Sigmoid colon (tissue), 7 donors: ENCODE data around the gene LTF. TPM values are rescaled to one million over a fixed set of nuclear protein-coding genes. Genes with fewer than 3 reads are reported as not detected.

ENCODE experiments used
- DNase-seq: peaks from one replicate; pipeline ENCODE4 v3.0.0-alpha.2; 2019
- H3K27ac ChIP-seq, 4 donors: fragments of 200-600 bp; sonication (generic); one replicate each; pipeline ENCODE4 v1.5.1; 2016 to 2019; ENCODE audit warnings: mild to moderate bottlenecking in 1 of 4
- H3K27me3 ChIP-seq, 3 donors: fragments of 200-600 bp; sonication (generic); one replicate each; pipeline ENCODE4 v1.5.1; 2019; ENCODE audit warnings: mild to moderate bottlenecking in 1 of 3
- H3K36me3 ChIP-seq, 4 donors: fragments of 200-600 bp; sonication (generic); one replicate each; pipeline ENCODE4 v1.5.1; 2016 to 2019
- H3K4me1 ChIP-seq, 4 donors: fragments of 200-600 bp; sonication (generic); one replicate each; pipeline ENCODE4 v1.5.1; 2017 to 2019
- H3K4me3 ChIP-seq, 4 donors: fragments of 200-600 bp; sonication (generic); one replicate each; pipeline ENCODE4 v1.5.1; 2017 to 2019; ENCODE audit warnings: mild to moderate bottlenecking in 2 of 4, moderate library complexity in 1 of 4
- H3K9me3 ChIP-seq, 4 donors: fragments of 200-600 bp in 3 of 4; sonication (generic) in 3 of 4; one replicate each; pipeline versions ENCODE4 v1.5.1 to v1.6.1; 2013 to 2019
- EP300 ChIP-seq, 4 donors: sonication (generic); formaldehyde crosslinking; IDR thresholded peaks; one replicate each; pipeline ENCODE4 v1.6.1; 2017; ENCODE audit warnings: antibody characterized with exemption in 4 of 4
- POLR2A ChIP-seq, 2 donors: fragments of 450-650 bp; IDR thresholded peaks; one replicate each; pipeline ENCODE4 v1.6.1; 2016; ENCODE audit warnings: antibody characterized with exemption in 2 of 2, mild to moderate bottlenecking in 2 of 2, moderate library complexity in 2 of 2
- POLR2AphosphoS5 ChIP-seq, 4 donors: sonication (generic); formaldehyde crosslinking; IDR thresholded peaks; one replicate each; pipeline ENCODE4 v1.6.1; 2017; ENCODE audit warnings: antibody characterized with exemption in 4 of 4
- WGBS, 2 donors: extraction: QIAGEN DNeasy Blood & Tissue Kit; methylation state at CpG; one replicate each; pipeline ENCODE4 v1.1.7; 2013; 5-methylcytosine and 5-hydroxymethylcytosine counted together
- intact Hi-C: fragments of 100-400 bp; cut with DNase I; formaldehyde crosslinking; loops from one replicate; pipeline ENCODE4 v1.15.1; 2023
- polyA plus RNA-seq, 3 donors: library from polyadenylated mRNA; stranded (reverse); fragments of 200-250 nt; gene quantifications; one replicate each; pipeline ENCODE4 v1.2.3, GENCODE V29; 2013
- total RNA-seq, 4 donors: library from RNA; depleted of rRNA; stranded (reverse); fragments of >200 nt; gene quantifications; one replicate each; pipeline ENCODE4 v1.1.0, GENCODE V29; 2016
- TF ChIP-seq, protein P1 (sequence below), 4 experiments: fragments of 450-650 bp in 3 of 4; fragments of 200-600 bp in 1 of 4; IDR thresholded peaks; one replicate each; pipeline ENCODE4 v1.5.1; 2016 to 2019; ENCODE audit warnings: antibody characterized with exemption in 4 of 4, mild to moderate bottlenecking in 3 of 4, moderate library complexity in 2 of 4
- donor health status: healthy with polysubstance abuse.
- donor health status: Bipolar disorder and iron deficiency.
- donor health status: healthy.

The LTF gene
- total and polyA plus RNA-seq, 7 donors: 0.16 to 38.0 (median 0.36) TPM; not detected in 2

DNA sequence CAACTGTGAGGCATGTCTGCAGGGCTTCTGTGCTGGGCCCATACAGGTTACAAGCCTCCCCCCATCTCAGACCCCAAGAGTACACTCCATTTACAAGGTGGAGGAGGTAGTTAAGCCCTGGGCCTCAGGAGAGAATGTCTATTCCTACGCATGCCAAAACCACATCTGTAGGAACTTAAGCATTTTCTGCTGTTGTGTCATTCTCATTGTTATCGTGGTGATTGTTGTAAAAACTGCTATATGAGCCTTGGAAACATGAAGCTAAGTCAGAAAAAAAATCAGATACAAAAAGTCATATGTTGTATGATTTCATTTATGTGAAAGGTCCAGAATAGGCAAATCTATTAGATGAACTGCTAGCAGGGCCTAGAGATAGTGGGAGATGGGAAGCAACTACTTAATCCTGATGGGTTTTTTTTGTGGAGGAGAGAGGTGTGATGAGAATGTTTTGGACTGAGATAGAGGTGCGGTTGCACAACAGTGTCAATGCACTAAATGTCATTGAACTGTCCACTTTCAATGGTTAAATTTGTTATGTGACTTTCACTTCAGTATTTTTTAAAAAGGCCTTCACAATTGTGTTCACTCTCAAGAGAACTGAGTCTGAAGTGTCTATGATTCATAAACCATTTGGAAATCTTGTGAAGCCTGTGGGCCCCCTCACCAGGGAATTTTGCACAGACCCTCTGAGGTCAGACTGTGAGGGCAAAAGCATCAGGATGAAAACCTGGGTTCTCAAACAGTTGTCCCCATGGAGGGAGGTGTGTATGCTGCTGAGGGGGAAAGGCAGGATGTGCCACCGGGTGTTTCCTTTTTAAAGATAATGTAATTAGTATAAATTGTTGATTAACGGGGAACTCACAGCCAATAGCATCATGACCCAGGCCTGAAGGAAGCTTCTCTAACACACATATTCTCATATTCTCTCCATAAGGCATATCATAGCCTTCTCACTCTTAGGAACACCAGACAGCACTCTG lies 36.2 kb upstream of the LTF start:
- intact Hi-C loops: no loop called here

DNA sequence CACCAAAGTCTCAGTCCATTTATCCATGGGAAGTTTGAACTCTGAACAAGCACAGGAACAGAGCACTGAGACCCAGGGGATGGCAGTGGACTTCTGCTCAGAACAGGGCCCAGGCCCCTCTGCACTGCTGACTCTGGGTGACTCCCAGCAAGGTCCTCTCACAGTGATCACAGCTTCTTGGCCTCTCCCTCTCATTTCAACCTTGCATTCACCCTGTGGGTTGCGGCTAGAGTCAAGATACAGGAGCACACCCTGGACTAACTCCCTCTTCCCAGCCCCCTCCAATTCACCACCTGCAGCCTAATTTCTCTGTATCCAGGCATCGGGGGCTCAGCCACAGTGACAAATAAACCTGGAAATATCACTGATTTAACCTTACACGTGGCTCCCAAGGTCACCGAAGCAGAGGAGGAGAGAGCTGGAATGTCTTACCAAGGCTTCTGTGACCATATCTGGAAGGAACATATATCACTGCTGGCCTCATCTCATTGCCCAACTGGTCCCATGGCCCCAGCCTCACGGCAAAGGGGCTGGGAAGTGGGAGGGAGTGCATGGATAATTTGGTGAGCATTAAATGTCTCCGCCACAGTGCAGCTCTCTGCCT lies 34.3 kb upstream of the LTF start:
- DNase-seq: no peak
- Histone ChIP-seq H3K4me3 (no peak overlapping the region), H3K9me3 (no peaks in the 10 kb centered on the region), H3K27ac (no peak overlapping the region), H3K36me3 (no peaks in the 10 kb centered on the region), H3K4me1 (peaks cover 0 to 17% (median 4%) of the 10 kb centered on the region in 4 donors), H3K27me3 (no peaks in the 10 kb centered on the region)
- TF ChIP-seq, protein P1, sequence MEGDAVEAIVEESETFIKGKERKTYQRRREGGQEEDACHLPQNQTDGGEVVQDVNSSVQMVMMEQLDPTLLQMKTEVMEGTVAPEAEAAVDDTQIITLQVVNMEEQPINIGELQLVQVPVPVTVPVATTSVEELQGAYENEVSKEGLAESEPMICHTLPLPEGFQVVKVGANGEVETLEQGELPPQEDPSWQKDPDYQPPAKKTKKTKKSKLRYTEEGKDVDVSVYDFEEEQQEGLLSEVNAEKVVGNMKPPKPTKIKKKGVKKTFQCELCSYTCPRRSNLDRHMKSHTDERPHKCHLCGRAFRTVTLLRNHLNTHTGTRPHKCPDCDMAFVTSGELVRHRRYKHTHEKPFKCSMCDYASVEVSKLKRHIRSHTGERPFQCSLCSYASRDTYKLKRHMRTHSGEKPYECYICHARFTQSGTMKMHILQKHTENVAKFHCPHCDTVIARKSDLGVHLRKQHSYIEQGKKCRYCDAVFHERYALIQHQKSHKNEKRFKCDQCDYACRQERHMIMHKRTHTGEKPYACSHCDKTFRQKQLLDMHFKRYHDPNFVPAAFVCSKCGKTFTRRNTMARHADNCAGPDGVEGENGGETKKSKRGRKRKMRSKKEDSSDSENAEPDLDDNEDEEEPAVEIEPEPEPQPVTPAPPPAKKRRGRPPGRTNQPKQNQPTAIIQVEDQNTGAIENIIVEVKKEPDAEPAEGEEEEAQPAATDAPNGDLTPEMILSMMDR (IDR thresholded peaks at IDR 0.05): no peak
- TF ChIP-seq EP300 (IDR thresholded peaks at IDR 0.05) (no peak), POLR2AphosphoS5 (IDR thresholded peaks at IDR 0.05) (no peak), POLR2A (IDR thresholded peaks at IDR 0.05) (no peak)
- intact Hi-C loops: no loop called here
- 79 to 92% methylated on average over 6 of the region's 6 CpGs for WGBS, 2 donors

More for the DNA sequence above, 36.2 kb upstream of the LTF start:
- H3K36me3 ChIP-seq: no peaks in the 10 kb centered on the region
- H3K4me3 ChIP-seq: no peak overlapping the region
- no peak for TF ChIP-seq POLR2AphosphoS5 (IDR thresholded peaks at IDR 0.05)
- TF ChIP-seq POLR2A (IDR thresholded peaks at IDR 0.05): no peak
- no peak for TF ChIP-seq EP300 (IDR thresholded peaks at IDR 0.05)
- TF ChIP-seq, protein P1 (IDR thresholded peaks at IDR 0.05): no peak
- H3K4me1 ChIP-seq: peaks cover 0 to 17% (median under 1%) of the 10 kb centered on the region in 4 donors
- 70 to 87% methylated on average over 5 of the region's 5 CpGs for WGBS, 2 donors
- no peak for DNase-seq
- no peaks in the 10 kb centered on the region for H3K9me3 ChIP-seq
- H3K27me3 ChIP-seq: no peaks in the 10 kb centered on the region
- H3K27ac ChIP-seq: no peak overlapping the region

DNA sequence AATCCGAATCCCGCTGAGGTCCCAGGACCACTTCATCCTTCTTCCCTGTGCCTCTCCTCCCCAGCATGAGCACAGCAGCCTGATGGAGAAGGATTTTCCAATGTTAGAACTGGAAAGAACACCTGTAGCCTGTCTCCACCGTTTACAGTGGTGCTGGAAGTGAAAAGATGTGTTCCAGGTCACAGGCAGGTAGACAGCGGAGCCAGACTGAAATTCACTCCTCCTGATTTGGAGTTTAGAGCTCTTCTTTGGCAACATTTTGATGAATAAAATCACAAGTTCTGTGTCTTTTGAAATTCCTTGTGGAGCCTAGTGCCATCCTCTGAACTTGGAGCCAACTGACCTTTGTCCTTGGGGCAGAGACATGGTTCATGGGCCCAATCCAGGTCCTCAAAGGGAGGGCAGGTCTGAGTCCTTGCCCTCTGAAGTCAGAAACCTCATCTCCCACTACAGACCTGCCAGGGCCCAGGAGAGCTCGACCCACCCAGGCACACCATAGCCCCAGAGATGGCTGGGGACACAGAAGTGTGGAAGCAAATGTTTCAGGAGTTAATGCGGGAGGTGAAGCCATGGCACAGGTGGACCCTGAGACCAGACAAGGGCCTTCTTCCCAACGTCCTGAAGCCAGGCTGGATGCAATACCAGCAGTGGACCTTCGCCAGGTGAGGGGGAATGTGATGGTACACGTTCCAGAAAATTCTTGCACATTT lies 33.0 kb upstream of the LTF start, which contains the start of gene RTP3:
Gene RTP3 (plus strand): TSS at position 421 of the 710 bp plus-strand sequence. CDS start 87 bp downstream, at position 508.
- DNase-seq: no peak
- WGBS, 2 donors: 74 to 84% methylated on average over 9 of the region's 9 CpGs
- TF ChIP-seq POLR2AphosphoS5 (IDR thresholded peaks at IDR 0.05) (no peak), POLR2A (IDR thresholded peaks at IDR 0.05) (no peak), EP300 (IDR thresholded peaks at IDR 0.05) (no peak)
- TF ChIP-seq, protein P1 (IDR thresholded peaks at IDR 0.05): no peak
- H3K4me1 ChIP-seq: peaks cover 0 to 8% (median 4%) of the 10 kb centered on the region in 4 donors
- no peaks in the 10 kb centered on the region for H3K36me3 ChIP-seq
- H3K27ac ChIP-seq: no peak within 1 kb of the TSS
- H3K27me3 ChIP-seq: no peaks in the 10 kb centered on the region
- no peak within 1 kb of the TSS for H3K4me3 ChIP-seq
- intact Hi-C loops: no loop called here
- H3K9me3 ChIP-seq: no peaks in the 10 kb centered on the region

DNA sequence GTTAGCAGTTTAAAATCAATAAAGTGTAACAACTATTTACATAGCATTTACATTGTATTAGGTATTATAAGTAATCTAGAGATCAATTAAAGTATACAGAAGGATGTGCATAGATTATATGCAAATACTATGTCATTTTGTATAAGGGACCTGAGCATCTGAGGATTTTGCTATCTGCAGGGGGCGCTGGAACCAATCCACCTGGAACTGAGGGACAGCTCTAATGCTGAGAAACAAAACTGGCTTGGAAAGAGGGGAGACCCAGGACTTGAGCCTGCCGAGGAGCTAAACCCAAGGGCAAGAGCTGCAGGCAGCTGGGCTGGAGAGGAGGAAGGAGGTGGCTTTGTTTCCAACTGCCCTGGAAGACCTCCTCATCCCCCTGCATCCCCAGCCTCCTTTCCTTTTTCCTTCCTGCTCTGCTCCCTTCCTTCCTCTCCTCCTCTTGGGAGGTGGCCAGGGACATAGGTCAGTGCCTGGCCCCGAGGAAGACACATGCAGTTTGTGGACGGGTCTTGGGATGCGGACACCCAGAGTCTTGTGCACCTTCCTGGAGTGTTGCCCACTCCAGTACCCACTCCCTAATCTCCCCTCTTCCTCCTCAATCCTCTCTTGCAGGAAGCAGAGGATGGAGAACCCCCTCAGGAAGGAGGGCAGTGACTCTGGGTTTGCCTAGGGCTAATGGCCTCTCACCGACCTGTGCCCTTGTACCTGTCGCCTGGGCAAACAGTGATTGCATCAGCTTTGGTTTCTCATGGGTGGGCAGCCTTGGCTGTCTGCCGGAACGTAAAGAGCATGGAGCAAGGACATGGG lies 32.2 kb upstream of the LTF start:
- TF ChIP-seq, protein P1 (IDR thresholded peaks at IDR 0.05): no peak
- no peak for TF ChIP-seq POLR2A (IDR thresholded peaks at IDR 0.05)
- H3K9me3 ChIP-seq: no peaks in the 10 kb centered on the region
- H3K27ac ChIP-seq: peak overlapping the region in 1 of 4 donors; percentile 68
- no peak for DNase-seq
- H3K27me3 ChIP-seq: no peaks in the 10 kb centered on the region
- 69 to 75% methylated on average over 9 of the region's 9 CpGs for WGBS, 2 donors
- H3K36me3 ChIP-seq: no peaks in the 10 kb centered on the region
- intact Hi-C loops: no loop called here
- no peak overlapping the region for H3K4me3 ChIP-seq
- H3K4me1 ChIP-seq: peaks cover 0 to 8% (median 4%) of the 10 kb centered on the region in 4 donors
